Vagina (tissue), 2 donors: ENCODE results near the gene PGC.

Experiments used
- CTCF ChIP-seq, 3 experiments: fragments of 450-650 bp in 2 of 3; fragments of 200-600 bp in 1 of 3; sonication (generic) in 1 of 3; IDR thresholded peaks; one replicate each; pipeline ENCODE4 v1.5.1; 2017 to 2019; ENCODE audit warnings: antibody characterized with exemption in 3 of 3, mild to moderate bottlenecking in 2 of 3, moderate library complexity in 2 of 3
- POLR2AphosphoS5 ChIP-seq, 2 donors: sonication (generic); formaldehyde crosslinking; IDR thresholded peaks; one replicate each; pipeline ENCODE4 v1.9.0; 2017; ENCODE audit warnings: antibody characterized with exemption in 2 of 2, mild to moderate bottlenecking in 2 of 2, low read depth in 1 of 2; ENCODE audit not compliant: insufficient read depth in 1 of 2

DNA sequence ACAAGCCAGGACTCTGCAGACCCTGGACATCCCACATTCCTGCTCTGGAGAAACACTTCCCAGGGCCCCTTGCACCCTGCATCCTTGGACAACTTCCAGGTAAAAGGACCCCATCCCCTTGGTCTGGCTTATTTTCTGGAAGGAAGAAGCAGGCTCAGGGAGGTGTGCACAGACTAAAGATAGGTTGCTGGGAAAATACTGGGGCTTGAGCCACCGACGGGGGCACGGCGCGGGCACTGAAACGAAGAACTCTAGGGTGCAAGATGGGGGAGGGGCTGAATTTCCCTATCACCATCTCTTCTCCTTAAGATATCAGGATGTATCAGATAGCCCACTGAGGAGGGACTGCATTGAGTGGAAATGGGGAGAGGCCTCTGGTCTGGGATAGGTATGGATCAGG is 31.7 kb upstream of the PGC start:
- TF ChIP-seq CTCF (IDR thresholded peaks at IDR 0.05) = no peak
- no peak for TF ChIP-seq POLR2AphosphoS5 (IDR thresholded peaks at IDR 0.05; ENCODE audit: insufficient read depth in 1 of 2, low read depth in 1 of 2)
